Measurements from ENCODE around the gene B9D1. TPM values are rescaled to one million over a fixed set of nuclear protein-coding genes. Genes with fewer than 3 reads are reported as not detected.

B9D1 gene
- total and polyA plus RNA-seq, 2 of the 13 experiments (the other 11 are each of a cell fraction or from before 2014, with no cell fraction given), result 27.7 to 31.1 TPM

- H3K4me3 ChIP-seq (replicated peaks in 1 of 3; ENCODE audit: insufficient read depth in 1 of 3, low read depth in 2 of 3, low read length in 3 of 3), result no peak overlapping the region
- H2AFZ ChIP-seq (ENCODE audit: low read length), result no peak overlapping the region
- peak; percentile 85 for ATAC-seq
- no peaks in the 10 kb centered on the region for H3K36me3 ChIP-seq (replicated peaks in 1 of 2; ENCODE audit: control insufficient read depth in 1 of 2, insufficient read depth in 2 of 2, low read length in 2 of 2)
- CTCF ChIA-PET (ENCODE audit: low intra/inter-chr PET ratio, low total read pairs), result interaction anchor here (1.4 kb wide), 1 partner anchor 49 kb away, joined by 5 read pairs; no protein-coding TSS in a partner anchor
- peak overlapping the region; percentile 25; the same call in 1 of the 2 replicates for H3K4me2 ChIP-seq (ENCODE audit: low read depth, low read length)
- BruUV-seq (replicated peaks), result no TSS peak
- POLR2A ChIA-PET, result interaction anchor here (1.0 kb wide), 1 partner anchor 20 kb away, joined by 3 read pairs; the partner anchor contains the start of gene MAPK7
- peak; percentile 4 for FAIRE-seq
- no peaks in the 10 kb centered on the region for H3K9me3 ChIP-seq (ENCODE audit: low read length)
- no peaks in the 10 kb centered on the region for H4K20me1 ChIP-seq (ENCODE audit: insufficient read depth, low read length)
- H3K4me1 ChIP-seq (ENCODE audit: insufficient read depth, low read length), result peaks cover 20% of the 10 kb centered on the region
- no peak overlapping the region for H3K27ac ChIP-seq (ENCODE audit: extremely low read length, insufficient read depth, low read length)
- H3K27me3 ChIP-seq (ENCODE audit: control insufficient read depth in 1 of 2, insufficient read depth in 2 of 2, low read length in 2 of 2), result peaks cover 0 to under 1% of the 10 kb centered on the region in 2 experiments; a peak in 1 of 5 replicates
- intact Hi-C loops (cut with micrococcal nuclease; ENCODE audit: unreplicated experiment), result loop anchor here (1.0 kb wide), 1 partner anchor 50 kb away; no protein-coding TSS in a partner anchor
- peak; percentile 49 for DNase-seq (ENCODE audit: low spot score)
- no peak overlapping the region for H3K9ac ChIP-seq (ENCODE audit: insufficient read depth, low read depth, low read length)
- H3K79me2 ChIP-seq (ENCODE audit: insufficient read depth, low read length), result no peaks in the 10 kb centered on the region
- 10% methylated on average over 2 of the region's 6 CpGs for WGBS (ENCODE audit: low lambda C conversion rate)
- in situ Hi-C loops (cut with HindIII; ENCODE audit: extremely low pct_ligation_motif_present, low pct_unique_long_range_greater_than_20kb), result no loop called here
- no peak for TF ChIP-seq SNAPC4 (CRISPR knock-in tag; IDR thresholded peaks at IDR 0.05)
- TF ChIP-seq SALL1 (CRISPR knock-in tag; IDR thresholded peaks at IDR 0.05), result peak; percentile 17; the same call in 1 of the 2 replicates
- no peak for TF ChIP-seq DDIT3 (CRISPR knock-in tag; IDR thresholded peaks at IDR 0.05)
- no peak for TF ChIP-seq WIZ (CRISPR knock-in tag; IDR thresholded peaks at IDR 0.05)
- TF ChIP-seq CBX1 (IDR thresholded peaks at IDR 0.05; ENCODE audit: low read depth), result no peak
- TF ChIP-seq ZNF605 (CRISPR knock-in tag; IDR thresholded peaks at IDR 0.05), result 0 out of 2 replicates have a peak, but pooled peaks have one; percentile 27
- no peak for TF ChIP-seq CEBPG (CRISPR knock-in tag; IDR thresholded peaks at IDR 0.05)
- peak; percentile 64; the same call in 1 of the 2 replicates for TF ChIP-seq SMC3 (IDR thresholded peaks at IDR 0.05; ENCODE audit: low read length)
- no peak for TF ChIP-seq SCMH1 (CRISPR knock-in tag; IDR thresholded peaks at IDR 0.05; ENCODE audit: borderline replicate concordance)
- TF ChIP-seq ZMAT3 (CRISPR knock-in tag; conservative IDR thresholded peaks at IDR 0.05), result no peak
- TF ChIP-seq FOXK1 (CRISPR knock-in tag; IDR thresholded peaks at IDR 0.05; ENCODE audit: borderline replicate concordance, low read depth), result no peak
- no peak for TF ChIP-seq ZNF367 (CRISPR knock-in tag; IDR thresholded peaks at IDR 0.05; ENCODE audit: borderline replicate concordance)
- TF ChIP-seq HMGXB4 (CRISPR knock-in tag; IDR thresholded peaks at IDR 0.05; ENCODE audit: borderline replicate concordance in 1 of 2, low read depth in 1 of 2), result 0 out of 4 replicates have a peak, but pooled peaks of 1 of the 2 experiments have one; percentile 35
- TF ChIP-seq HES4 (CRISPR knock-in tag; IDR thresholded peaks at IDR 0.05; ENCODE audit: borderline replicate concordance), result no peak
- no peak for TF ChIP-seq FOXA1 (IDR thresholded peaks at IDR 0.05)
- peak; percentile 52 for TF ChIP-seq FOXA1 (CRISPR knock-in tag; IDR thresholded peaks at IDR 0.05)
- no peak for TF ChIP-seq ZSCAN22 (CRISPR knock-in tag; IDR thresholded peaks at IDR 0.05)
- no peak for TF ChIP-seq YY1 (IDR thresholded peaks at IDR 0.05; ENCODE audit: insufficient read depth, insufficient replicate concordance, low read depth, low read length)
- TF ChIP-seq SAP130 (CRISPR knock-in tag; IDR thresholded peaks at IDR 0.05; ENCODE audit: low read depth), result peak; percentile 64
- TF ChIP-seq ZNF263 (CRISPR knock-in tag; IDR thresholded peaks at IDR 0.05), result no peak
Observed at GRCh38 chr17:19397556-19398041, 35.1 kb upstream of the B9D1 start.
